Measurements from ENCODE around the gene STRADA. TPM values are rescaled to one million over a fixed set of nuclear protein-coding genes. Genes with fewer than 3 reads are reported as not detected.
A peak's percentile ranks its signal among the peaks of the same experiment; 100 is the strongest.

The STRADA gene
- total RNA-seq, 1 donor from 2014 or later: 28.1 TPM

- DNase-seq: no peak
These were observed 59.2 kb downstream of the STRADA start for GRCh38 chr17:63682441-63682840.

- no peak for DNase-seq
These were observed 60.1 kb downstream of the STRADA start for GRCh38 chr17:63681530-63681929.

- DNase-seq: no peak
These were observed 60.9 kb downstream of the STRADA start for GRCh38 chr17:63680700-63681099.

GRCh38 chr17:63679214-63679613, 62.4 kb downstream of the STRADA start:
- DNase-seq: no peak

- DNase-seq: no peak
These were observed 65.0 kb downstream of the STRADA start for GRCh38 chr17:63676584-63676983.

- peak; percentile 34 for DNase-seq
These were observed 65.7 kb downstream of the STRADA start for GRCh38 chr17:63675607-63676546.

- no peak for DNase-seq
These were observed 66.4 kb downstream of the STRADA start for GRCh38 chr17:63675231-63675606.

- no peak for DNase-seq
These were observed 68.7 kb downstream of the STRADA start for GRCh38 chr17:63672856-63673255.

GRCh38 chr17:63665527-63666214, 75.9 kb downstream of the STRADA start:
- no peak for DNase-seq

GRCh38 chr17:63659850-63660249, 81.7 kb downstream of the STRADA start:
- no peak for DNase-seq

GRCh38 chr17:63658366-63658765, 83.2 kb downstream of the STRADA start:
- DNase-seq: no peak

GRCh38 chr17:63657786-63658185, 83.8 kb downstream of the STRADA start:
- DNase-seq: no peak

- DNase-seq: no peak
These were observed 88.5 kb downstream of the STRADA start for GRCh38 chr17:63653050-63653449.

Other genes starting within 250 kb of the STRADA start
- not detected for gene KCNH6, start 218.4 kb downstream of the STRADA start, total RNA-seq
- 17.3 TPM for gene DCAF7, start 191.3 kb downstream of the STRADA start, total RNA-seq
- gene TACO1, start 140.9 kb downstream of the STRADA start, total RNA-seq: 7.4 TPM
- gene MAP3K3, start 119.4 kb downstream of the STRADA start, total RNA-seq: 24.6 TPM
- gene LIMD2, start 41.7 kb downstream of the STRADA start, total RNA-seq: 9.5 TPM
- 67.2 TPM for gene CCDC47, start 31.8 kb upstream of the STRADA start, total RNA-seq
- gene DDX42, start 32.4 kb upstream of the STRADA start, total RNA-seq: 124 TPM
- 48.3 TPM for gene PSMC5, start 85.6 kb upstream of the STRADA start, total RNA-seq
- 33.0 TPM for gene FTSJ3, start 85.9 kb upstream of the STRADA start, total RNA-seq
- gene SMARCD2, start 100.9 kb upstream of the STRADA start, total RNA-seq: 83.5 TPM
- gene CSH2, start 131.9 kb upstream of the STRADA start, total RNA-seq: not detected
- not detected for gene GH2, start 140.1 kb upstream of the STRADA start, total RNA-seq
- not detected for gene CSH1, start 154.8 kb upstream of the STRADA start, total RNA-seq
- not detected for gene CSHL1, start 169.5 kb upstream of the STRADA start, total RNA-seq
- not detected for gene GH1, start 177.0 kb upstream of the STRADA start, total RNA-seq
- gene CD79B, start 190.5 kb upstream of the STRADA start, total RNA-seq: 2.2 TPM
- 5.2 TPM for gene SCN4A, start 231.1 kb upstream of the STRADA start, total RNA-seq